Peyer's patch (tissue), 4 donors: ENCODE measurements around the gene YIPF3.
"Not testable (repeated sequence)": the region's sequence is repeated elsewhere in the genome, so short reads cannot be mapped to it uniquely, and the experiment has no call there.

Experiments used
- CTCF ChIP-seq, 6 experiments: fragments of 450-650 bp in 4 of 6; fragments of 200-600 bp in 2 of 6; sonication (generic) in 1 of 6; IDR thresholded peaks; one replicate each; pipeline ENCODE4 v1.5.1; 2017 to 2019; ENCODE audit warnings: antibody characterized with exemption in 6 of 6, mild to moderate bottlenecking in 3 of 6, moderate library complexity in 1 of 6
- POLR2A ChIP-seq, 2 donors: fragments of 450-650 bp; IDR thresholded peaks; one replicate each; pipeline ENCODE4 v1.5.1; 2017; ENCODE audit warnings: antibody characterized with exemption in 2 of 2, mild to moderate bottlenecking in 2 of 2, moderate library complexity in 2 of 2

DNA sequence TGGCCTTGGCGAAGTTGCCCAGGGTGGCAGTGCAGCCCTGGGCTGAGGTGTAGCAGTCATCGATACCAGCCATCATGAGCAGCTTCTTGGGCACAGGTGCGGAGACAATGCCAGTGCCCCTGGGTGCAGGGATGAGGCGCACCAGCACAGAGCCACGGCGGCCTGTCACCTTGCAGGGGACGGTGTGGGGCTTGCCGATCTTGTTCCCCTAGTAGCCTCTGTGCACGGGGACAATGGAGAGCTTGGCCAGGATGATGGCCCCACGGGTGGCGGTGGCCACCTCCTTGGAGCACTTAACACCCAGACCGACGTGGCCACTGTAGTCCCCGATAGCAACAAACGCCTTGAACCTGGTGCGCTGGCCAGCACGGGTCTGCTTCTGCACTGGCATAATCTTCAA lies 22.3 kb upstream of the YIPF3 start:
- TF ChIP-seq CTCF, POLR2A (IDR thresholded peaks at IDR 0.05): not testable (repeated sequence)
